ENCODE measurements around the gene NMRAL1.
A peak's percentile ranks its signal among the peaks of the same experiment; 100 is the strongest.

Gene NMRAL1

GRCh38 chr16:4495766-4496165 lies 21.3 kb upstream of the NMRAL1 start:
- no peak overlapping the region for H3K4me3 ChIP-seq (replicated peaks; ENCODE audit: low read depth, low read length)
- no peak for TF ChIP-seq CTCF (IDR thresholded peaks at IDR 0.05; ENCODE audit: low read length, missing control alignments)
- DNase-seq (ENCODE audit: low read depth): no peak

GRCh38 chr16:4494746-4495490 lies 20.5 kb upstream of the NMRAL1 start:
- DNase-seq (ENCODE audit: low read depth): peak; percentile 69
- no peak overlapping the region for H3K4me3 ChIP-seq (replicated peaks; ENCODE audit: low read depth, low read length)
- no peak for TF ChIP-seq CTCF (IDR thresholded peaks at IDR 0.05; ENCODE audit: low read length, missing control alignments)

- H3K4me3 ChIP-seq (replicated peaks; ENCODE audit: low read depth, low read length): no peak overlapping the region
- no peak for TF ChIP-seq CTCF (IDR thresholded peaks at IDR 0.05; ENCODE audit: low read length, missing control alignments)
- no peak for DNase-seq (ENCODE audit: low read depth)
These were observed 17.5 kb upstream of the NMRAL1 start for GRCh38 chr16:4491898-4492297.

- TF ChIP-seq CTCF (IDR thresholded peaks at IDR 0.05; ENCODE audit: low read length, missing control alignments): no peak
- peak; percentile 83 for DNase-seq (ENCODE audit: low read depth)
- no peak overlapping the region for H3K4me3 ChIP-seq (replicated peaks; ENCODE audit: low read depth, low read length)
These were observed 14.6 kb upstream of the NMRAL1 start for GRCh38 chr16:4489030-4489429.

- no peak overlapping the region for H3K4me3 ChIP-seq (replicated peaks; ENCODE audit: low read depth, low read length)
- DNase-seq (ENCODE audit: low read depth): peak; percentile 27
- TF ChIP-seq CTCF (IDR thresholded peaks at IDR 0.05; ENCODE audit: low read length, missing control alignments): no peak
These were observed 14.1 kb upstream of the NMRAL1 start for GRCh38 chr16:4488499-4488967.

GRCh38 chr16:4487955-4488498 lies 13.6 kb upstream of the NMRAL1 start:
- TF ChIP-seq CTCF (IDR thresholded peaks at IDR 0.05; ENCODE audit: low read length, missing control alignments): no peak
- peak; percentile 91 for DNase-seq (ENCODE audit: low read depth)
- no peak overlapping the region for H3K4me3 ChIP-seq (replicated peaks; ENCODE audit: low read depth, low read length)

Measured in fibroblast of pulmonary artery (primary cell).